ENCODE data around the gene PLCG1.
A peak's percentile ranks its signal among the peaks of the same experiment; 100 is the strongest.
"Not testable (repeated sequence)": the region's sequence is repeated elsewhere in the genome, so short reads cannot be mapped to it uniquely, and the experiment has no call there.

Gene PLCG1

DNA sequence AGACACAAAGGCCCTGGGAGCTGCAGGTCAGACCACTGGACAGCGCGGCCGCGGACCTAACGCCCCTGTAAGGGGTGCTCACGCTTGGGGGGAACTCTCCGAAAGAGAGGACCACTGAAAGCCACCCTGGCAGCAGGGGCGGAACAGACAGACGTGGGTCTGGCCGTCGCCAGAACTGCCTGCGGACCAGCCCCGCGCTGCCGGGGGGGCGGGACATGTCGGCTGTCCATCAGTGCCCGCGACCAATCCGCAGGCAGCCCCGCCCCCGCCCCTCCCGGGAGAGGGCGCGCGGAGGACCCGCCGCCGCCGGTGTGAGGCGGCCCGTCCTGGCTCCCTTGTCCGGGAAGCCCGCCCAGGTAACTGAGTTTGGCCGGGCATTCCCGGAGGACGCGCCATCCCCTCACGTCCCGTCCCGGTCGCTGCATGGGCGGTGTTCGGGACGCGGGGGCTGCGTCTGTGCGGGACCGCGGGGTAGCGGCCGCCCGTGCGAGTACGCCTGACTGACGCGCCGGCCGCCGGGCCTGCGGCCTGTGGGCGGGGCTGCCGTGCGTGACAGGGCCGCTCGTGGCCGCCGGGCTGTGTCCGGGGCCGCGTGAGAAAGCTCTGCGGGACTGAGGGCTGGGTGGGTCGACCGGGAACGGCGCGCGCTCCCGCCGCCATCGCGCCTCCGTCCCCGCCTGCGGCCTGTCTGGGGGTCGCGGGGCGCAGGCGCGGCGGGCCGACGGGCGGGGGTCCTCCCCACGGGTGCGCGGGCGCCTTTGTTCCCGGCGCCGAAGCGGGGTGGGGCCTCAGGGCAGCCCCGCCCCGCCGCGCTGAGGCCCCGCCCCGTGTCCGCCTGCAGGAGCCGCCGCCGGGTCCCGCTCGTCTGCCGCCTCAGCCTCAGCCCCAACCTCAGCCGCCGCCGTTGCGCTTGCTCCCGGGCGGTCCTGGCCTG lies at the start of gene PLCG1:
TSS of gene PLCG1 (plus strand) at position 864 of the 934 bp plus-strand sequence. CDS start 99 bp downstream, outside the sequence.
- peak; percentile 84 for DNase-seq

DNA sequence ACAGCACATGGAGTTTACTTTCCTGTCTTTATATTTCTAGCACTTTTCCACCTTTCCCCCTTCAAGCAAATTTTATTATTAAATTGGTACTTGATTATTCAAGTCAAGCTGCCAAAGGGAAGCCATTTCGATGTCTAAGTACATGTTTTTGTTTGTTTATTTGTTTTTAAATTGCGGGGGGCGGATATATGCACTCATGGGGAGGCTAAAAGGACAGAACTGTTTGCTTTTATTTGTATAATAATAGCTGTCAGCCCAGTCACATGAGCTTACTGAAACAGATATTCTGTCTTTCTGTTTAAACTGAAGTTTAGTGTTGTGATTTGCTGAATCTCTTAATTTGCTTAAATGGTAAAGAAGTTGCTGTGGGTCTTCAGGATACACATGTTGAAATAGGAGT lies 49.6 kb upstream of the PLCG1 start:
- DNase-seq, result no peak

DNA sequence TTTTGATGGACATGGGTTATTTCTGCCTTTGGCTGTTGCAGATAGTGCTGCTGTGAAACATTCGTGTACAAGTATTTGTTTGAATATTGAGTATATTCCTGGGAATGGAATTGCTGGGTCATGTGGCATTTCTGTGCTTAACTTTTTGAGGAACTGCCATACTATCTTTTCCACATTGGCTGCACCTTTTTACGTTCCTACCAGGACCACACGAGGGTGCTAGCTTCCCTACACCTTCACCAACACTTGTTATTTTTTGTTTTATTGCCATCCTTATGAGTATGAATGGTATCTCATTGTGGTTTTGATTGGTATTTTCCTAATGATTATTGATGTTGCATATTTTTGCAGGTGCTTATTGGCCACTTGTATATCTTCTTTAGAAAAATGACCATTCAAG lies 47.8 kb upstream of the PLCG1 start:
- no peak for DNase-seq

- no peak for DNase-seq
Measured at GRCh38 chr20:41091927-41092326, 45.4 kb upstream of the PLCG1 start.

GRCh38 chr20:41094353-41095055 lies 42.8 kb upstream of the PLCG1 start:
- DNase-seq, result peak; percentile 46

GRCh38 chr20:41095110-41095969 lies 42.0 kb upstream of the PLCG1 start:
- peak; percentile 53 for DNase-seq

GRCh38 chr20:41098703-41099250 lies 38.6 kb upstream of the PLCG1 start:
- no peak for DNase-seq

GRCh38 chr20:41100001-41100480 lies 37.3 kb upstream of the PLCG1 start:
- no peak for DNase-seq

DNA sequence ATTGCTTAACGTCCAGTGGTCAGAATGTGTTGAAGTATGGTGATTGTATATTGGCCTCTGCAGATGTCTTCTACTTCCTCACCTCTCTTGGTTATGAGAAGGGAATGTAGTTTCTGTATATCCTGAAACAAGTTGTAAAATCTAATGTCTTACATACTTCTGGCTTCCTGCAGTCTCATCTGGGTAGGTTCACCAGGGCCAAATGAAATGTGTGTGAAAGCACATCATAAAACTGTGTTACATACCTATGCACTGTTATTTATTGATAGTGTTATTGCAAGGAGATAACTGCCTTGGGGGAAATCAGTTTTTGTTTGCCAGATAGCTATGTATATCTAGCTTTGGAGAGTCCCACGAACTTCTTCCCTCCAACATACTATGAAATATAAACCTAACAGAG lies 35.7 kb upstream of the PLCG1 start:
- no peak for DNase-seq

DNA sequence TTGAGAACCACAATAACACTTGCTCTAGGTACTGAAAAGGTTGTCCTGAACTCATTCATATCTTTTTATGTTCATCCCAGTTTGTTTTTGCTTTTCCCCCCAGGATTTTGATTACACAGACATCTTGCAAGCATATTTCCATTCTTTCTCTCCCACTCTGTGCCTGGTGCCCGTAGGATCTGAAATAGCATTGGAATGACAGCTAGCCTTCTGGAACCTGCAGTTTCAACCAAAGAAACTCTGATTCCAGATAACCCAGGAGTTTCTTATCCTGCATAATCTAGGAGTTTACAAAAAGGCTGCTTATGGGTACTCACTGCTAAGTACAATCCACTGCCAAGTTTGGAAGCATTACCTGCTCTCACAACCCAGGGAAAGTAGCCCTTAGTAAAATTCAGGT lies 28.8 kb upstream of the PLCG1 start:
- DNase-seq, result no peak

DNA sequence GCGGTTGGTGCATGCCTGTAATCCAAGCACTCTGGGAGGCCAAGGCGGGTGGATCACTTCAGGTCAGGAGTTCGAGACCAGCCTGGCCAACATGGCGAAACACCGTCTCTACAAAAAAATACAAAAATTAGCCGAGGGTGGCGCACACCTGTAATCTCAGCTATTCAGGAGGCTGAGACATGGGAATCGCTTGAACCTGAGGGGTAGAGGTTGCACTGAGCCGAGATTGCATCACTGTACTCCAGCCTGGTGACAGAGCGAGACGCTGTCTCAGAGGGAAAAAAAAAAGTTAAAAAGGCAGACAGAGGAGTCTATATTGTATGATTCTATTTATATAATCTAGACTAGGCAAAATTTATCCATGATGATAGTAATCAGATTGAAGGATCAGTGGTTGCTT lies 27.3 kb upstream of the PLCG1 start:
- DNase-seq, result no peak

GRCh38 chr20:41110930-41111577 lies 26.3 kb upstream of the PLCG1 start:
- DNase-seq, result no peak

GRCh38 chr20:41111578-41111951 lies 25.8 kb upstream of the PLCG1 start:
- DNase-seq, result no peak

DNA sequence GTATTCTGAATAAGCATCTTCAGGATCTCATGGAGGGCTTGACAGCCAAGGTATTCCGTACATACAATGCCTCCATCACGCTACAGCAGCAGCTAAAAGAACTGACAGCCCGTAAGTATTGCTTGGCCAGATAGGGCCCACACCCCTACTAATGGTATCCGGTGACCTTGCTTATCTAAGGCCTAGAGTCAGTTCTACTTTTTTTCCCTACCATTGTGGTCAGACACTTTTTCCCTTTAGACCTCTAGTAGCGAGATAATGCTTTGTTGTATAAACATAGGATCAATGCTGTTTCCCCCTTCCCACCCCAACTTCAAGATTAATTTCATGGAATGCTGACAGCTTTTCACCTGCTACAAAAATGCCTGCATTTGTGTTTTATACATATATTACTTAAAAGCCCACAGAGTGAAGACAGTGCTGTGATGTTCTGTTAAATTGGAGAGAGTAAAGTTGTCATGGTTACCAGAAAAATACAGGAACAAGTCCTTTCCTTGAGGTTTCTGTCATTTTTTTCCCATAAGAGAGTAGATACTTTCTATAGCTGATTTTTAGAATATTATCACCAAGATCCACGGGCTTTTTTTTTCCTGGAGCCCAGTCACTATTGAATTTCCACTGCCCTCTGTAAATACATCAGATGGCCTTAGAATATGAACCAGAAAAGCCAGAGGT lies 20.9 kb upstream of the PLCG1 start:
- no peak for DNase-seq

- not testable (repeated sequence) for DNase-seq
Measured at GRCh38 chr20:41118159-41118558, 19.2 kb upstream of the PLCG1 start.

- no peak for DNase-seq
Measured at GRCh38 chr20:41118632-41119031, 18.7 kb upstream of the PLCG1 start.

DNA sequence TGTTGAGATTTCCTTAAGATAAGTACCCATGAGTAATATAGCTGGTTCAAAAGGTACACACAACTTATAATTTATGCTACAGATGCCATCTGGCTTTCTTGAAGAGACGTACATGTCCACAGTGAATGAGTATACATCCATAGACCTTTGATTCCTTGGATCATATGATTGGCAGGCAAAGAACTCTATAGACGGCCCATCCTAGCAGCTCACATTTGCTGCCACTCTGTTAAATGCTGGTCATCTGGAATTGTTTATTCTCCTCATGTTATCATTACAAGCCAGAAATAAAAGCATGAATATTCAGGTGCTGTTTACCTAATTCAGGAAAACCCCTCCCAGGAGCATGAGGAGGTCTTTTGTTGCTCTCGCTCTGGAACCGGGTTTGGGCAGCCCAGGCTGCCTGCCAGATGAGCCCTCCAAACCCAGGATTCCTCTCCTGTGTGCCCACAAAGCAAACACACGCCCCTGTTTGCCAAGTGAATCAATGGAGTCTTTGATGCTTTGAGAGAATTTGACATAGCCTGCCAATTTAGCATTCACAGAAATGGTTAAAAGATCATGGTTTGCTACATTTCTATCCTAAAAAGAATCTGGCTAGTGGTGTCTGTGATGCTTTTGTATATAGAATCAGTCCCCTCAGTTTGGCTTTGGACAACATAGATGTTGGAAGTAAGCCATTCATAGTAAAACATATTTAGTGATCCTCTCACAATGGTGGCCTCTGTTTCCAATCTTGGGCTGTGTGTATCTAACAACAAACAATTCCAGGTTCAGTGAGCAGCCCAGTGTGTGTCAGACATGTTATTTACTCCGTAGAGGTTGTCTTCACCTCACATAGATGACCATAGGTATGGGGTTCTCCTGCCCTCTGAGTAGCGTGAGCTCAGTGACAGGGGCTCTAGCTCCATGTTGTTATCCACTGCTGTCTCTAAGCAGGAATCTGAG lies 17.5 kb upstream of the PLCG1 start:
- no peak for DNase-seq

DNA sequence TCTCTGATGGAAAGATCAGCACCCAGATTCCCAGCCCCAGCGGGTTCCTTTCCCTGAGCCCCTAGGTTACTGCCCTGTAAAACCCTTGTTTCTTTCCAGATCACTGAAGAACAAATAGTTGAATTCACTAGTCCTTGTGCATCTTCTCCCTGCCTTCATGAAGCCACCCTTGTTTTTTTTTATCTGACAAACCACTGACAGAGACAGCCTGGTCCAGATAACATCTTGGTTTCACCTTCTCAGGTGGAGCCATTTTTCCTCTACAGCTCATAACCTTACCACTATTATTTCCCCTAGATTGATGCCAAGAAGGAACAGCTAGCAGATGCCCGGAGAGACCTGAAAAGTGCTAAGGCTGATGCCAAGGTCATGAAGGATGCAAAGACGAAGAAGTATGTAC lies 15.9 kb upstream of the PLCG1 start:
- no peak for DNase-seq

GRCh38 chr20:41123631-41124030 lies 13.7 kb upstream of the PLCG1 start:
- no peak for DNase-seq

DNA sequence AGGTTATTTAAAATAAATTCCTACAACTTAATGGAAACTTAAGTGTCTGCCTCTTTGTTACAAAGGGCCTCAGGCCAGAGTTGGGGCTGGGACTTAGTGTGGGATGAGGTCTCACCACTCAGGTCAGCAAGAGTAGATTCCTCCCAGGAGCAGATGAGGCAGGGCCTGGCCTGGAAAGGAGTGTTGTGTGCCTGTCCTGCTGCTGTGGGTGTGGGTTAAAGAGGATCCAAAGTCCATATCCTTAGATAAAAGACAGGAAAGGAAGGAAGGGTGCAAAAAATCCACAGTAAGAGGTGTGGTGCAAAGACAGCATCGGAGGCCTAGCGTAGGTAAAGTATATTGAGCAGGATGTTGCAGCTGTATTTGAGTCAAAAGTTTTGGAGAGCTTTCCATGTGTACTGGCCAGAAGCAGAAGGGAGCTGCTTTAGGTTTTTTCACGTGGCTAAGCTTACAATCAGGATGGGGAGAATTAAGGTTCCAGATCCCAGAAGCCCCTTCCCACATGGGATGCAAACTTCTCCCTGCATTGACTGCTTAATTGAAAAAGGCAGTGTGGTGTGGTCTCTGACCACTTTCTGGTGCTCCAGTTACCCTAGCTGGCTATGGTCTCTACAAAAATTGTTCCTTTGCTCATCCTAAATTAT lies 12.8 kb upstream of the PLCG1 start:
- no peak for DNase-seq
